Astrocyte (in vitro differentiated cells and primary cell): ENCODE results near the gene SP3. TPM values are rescaled to one million over a fixed set of nuclear protein-coding genes. Genes with fewer than 3 reads are reported as not detected.

Source experiments
- DNase-seq: peaks from one replicate; pipeline ENCODE4 v3.0.0-alpha.2; 2010; ENCODE audit warnings: low read depth
- FAIRE-seq: peaks from 2 replicates; lab custom pipeline; 2011; peaks lifted over from hg19 to GRCh38; lab: Jason Lieb, UNC
- H2AFZ ChIP-seq: 2 replicates; pipeline ENCODE4 v1.6.0; 2012; ENCODE audit warnings: low read depth, low read length, inconsistent platforms
- H3K27ac ChIP-seq: 2 replicates; pipeline ENCODE4 v1.5.1; 2011; ENCODE audit warnings: low read depth, low read length, inconsistent platforms
- H3K27me3 ChIP-seq: 2 replicates; pipeline ENCODE4 v1.6.0; 2011; ENCODE audit warnings: low read length, inconsistent platforms; ENCODE audit not compliant: insufficient read depth
- H3K36me3 ChIP-seq: 2 replicates; pipeline ENCODE4 v1.5.1; 2011; ENCODE audit warnings: low read length, inconsistent platforms; ENCODE audit not compliant: insufficient read depth
- H3K4me1 ChIP-seq: 2 replicates; pipeline ENCODE4 v1.5.1; 2011; ENCODE audit warnings: low read length, inconsistent platforms; ENCODE audit not compliant: insufficient read depth
- H3K4me2 ChIP-seq: 2 replicates; pipeline ENCODE4 v1.6.0; 2012; ENCODE audit warnings: low read length, inconsistent platforms
- H3K4me3 ChIP-seq: 2 replicates; pipeline ENCODE4 v1.5.1; 2011; ENCODE audit warnings: low read depth, mild to moderate bottlenecking, low read length, inconsistent platforms; ENCODE audit not compliant: insufficient read depth
- H3K79me2 ChIP-seq: 2 replicates; pipeline ENCODE4 v1.6.0; 2012; ENCODE audit warnings: mild to moderate bottlenecking, low read length, inconsistent platforms; ENCODE audit not compliant: insufficient read depth
- H3K9ac ChIP-seq: 2 replicates; pipeline ENCODE4 v1.6.0; 2012; ENCODE audit warnings: mild to moderate bottlenecking, low read length, inconsistent platforms
- H3K9me3 ChIP-seq: 2 replicates; pipeline ENCODE4 v1.5.1; 2012; ENCODE audit warnings: low read depth, mild to moderate bottlenecking, low read length, inconsistent platforms; ENCODE audit not compliant: insufficient read depth
- H4K20me1 ChIP-seq: 2 replicates; pipeline ENCODE4 v1.6.0; 2012; ENCODE audit warnings: low read length, inconsistent platforms; ENCODE audit not compliant: insufficient read depth
- H3K27ac Mint-ChIP-seq: one replicate; pipeline ENCODE4 v1.8.0; 2021; ENCODE audit warnings: mild to moderate bottlenecking, mixed read lengths; ENCODE audit not compliant: unreplicated experiment
- H3K27me3 Mint-ChIP-seq: one replicate; pipeline ENCODE4 v1.8.0; 2021; ENCODE audit warnings: low read depth, mixed read lengths; ENCODE audit not compliant: unreplicated experiment
- H3K36me3 Mint-ChIP-seq: one replicate; pipeline ENCODE4 v1.8.0; 2021; ENCODE audit warnings: low read depth, mixed read lengths; ENCODE audit not compliant: unreplicated experiment
- H3K4me1 Mint-ChIP-seq: one replicate; pipeline ENCODE4 v1.8.0; 2021; ENCODE audit warnings: low read depth, mixed read lengths; ENCODE audit not compliant: unreplicated experiment
- H3K4me3 Mint-ChIP-seq: one replicate; pipeline ENCODE4 v1.8.0; 2021; ENCODE audit warnings: mild to moderate bottlenecking, moderate library complexity, mixed read lengths; ENCODE audit not compliant: unreplicated experiment
- H3K9me3 Mint-ChIP-seq: one replicate; pipeline ENCODE4 v1.8.0; 2021; ENCODE audit warnings: mild to moderate bottlenecking, mixed read lengths; ENCODE audit not compliant: unreplicated experiment
- EZH2 ChIP-seq: IDR thresholded peaks from 2 replicates; pipeline ENCODE4 v1.6.1; 2012; ENCODE audit warnings: mild to moderate bottlenecking, low read length, inconsistent platforms; ENCODE audit not compliant: insufficient read depth
- total RNA-seq: library from RNA; stranded (reverse); gene quantifications from 2 replicates; pipeline ENCODE4 v1.2.1, GENCODE V29; 2021
- TF ChIP-seq, protein P1 (sequence below): IDR thresholded peaks from 2 replicates; pipeline ENCODE4 v1.5.1; 2011; ENCODE audit warnings: low read depth, mild to moderate bottlenecking, inconsistent platforms, low read length, moderate library complexity; ENCODE audit not compliant: insufficient read depth

SP3 gene
- total RNA-seq, 1 donor from 2014 or later: 59.6 TPM

DNA sequence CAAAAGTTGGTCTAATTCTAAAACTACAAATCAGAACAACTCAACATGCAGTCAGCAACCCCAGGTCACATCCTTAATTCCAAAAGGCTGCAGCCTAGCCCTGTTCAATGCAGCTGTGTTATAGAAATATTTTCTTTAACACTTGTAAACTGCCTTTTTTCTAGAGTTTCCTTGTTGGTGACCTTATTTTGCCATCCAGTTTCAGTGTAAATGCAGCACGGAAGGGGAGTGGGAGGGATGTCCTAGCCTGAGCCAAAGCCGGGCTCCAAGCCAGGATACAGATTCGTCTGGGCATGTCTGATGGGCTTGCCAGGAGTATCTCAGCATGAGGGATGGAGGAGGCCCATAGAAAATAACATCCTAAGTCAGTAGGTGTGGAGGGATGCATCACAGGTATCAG, 17.7 kb upstream of the SP3 start:
- no peak overlapping the region for H3K27ac Mint-ChIP-seq

GRCh38 chr2:173982182-173982714, 17.1 kb upstream of the SP3 start:
- no peak for TF ChIP-seq EZH2
- TF ChIP-seq, protein P1, sequence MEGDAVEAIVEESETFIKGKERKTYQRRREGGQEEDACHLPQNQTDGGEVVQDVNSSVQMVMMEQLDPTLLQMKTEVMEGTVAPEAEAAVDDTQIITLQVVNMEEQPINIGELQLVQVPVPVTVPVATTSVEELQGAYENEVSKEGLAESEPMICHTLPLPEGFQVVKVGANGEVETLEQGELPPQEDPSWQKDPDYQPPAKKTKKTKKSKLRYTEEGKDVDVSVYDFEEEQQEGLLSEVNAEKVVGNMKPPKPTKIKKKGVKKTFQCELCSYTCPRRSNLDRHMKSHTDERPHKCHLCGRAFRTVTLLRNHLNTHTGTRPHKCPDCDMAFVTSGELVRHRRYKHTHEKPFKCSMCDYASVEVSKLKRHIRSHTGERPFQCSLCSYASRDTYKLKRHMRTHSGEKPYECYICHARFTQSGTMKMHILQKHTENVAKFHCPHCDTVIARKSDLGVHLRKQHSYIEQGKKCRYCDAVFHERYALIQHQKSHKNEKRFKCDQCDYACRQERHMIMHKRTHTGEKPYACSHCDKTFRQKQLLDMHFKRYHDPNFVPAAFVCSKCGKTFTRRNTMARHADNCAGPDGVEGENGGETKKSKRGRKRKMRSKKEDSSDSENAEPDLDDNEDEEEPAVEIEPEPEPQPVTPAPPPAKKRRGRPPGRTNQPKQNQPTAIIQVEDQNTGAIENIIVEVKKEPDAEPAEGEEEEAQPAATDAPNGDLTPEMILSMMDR: no peak
- Histone ChIP-seq H3K9ac (no peak overlapping the region), H3K27ac (no peak overlapping the region), H2AFZ (no peak overlapping the region), H4K20me1 (no peaks in the 10 kb centered on the region), H3K4me2 (peak overlapping the region; percentile 24), H3K36me3 (no peaks in the 10 kb centered on the region), H3K27me3 (no peaks in the 10 kb centered on the region), H3K9me3 (no peaks in the 10 kb centered on the region), H3K4me1 (peaks cover 12% of the 10 kb centered on the region), H3K79me2 (no peaks in the 10 kb centered on the region), H3K4me3 (no peak overlapping the region)
- FAIRE-seq (no peak), DNase-seq (no peak)
- H3K4me3 Mint-ChIP-seq: no peak overlapping the region
- H3K36me3 Mint-ChIP-seq: no peaks in the 10 kb centered on the region
- H3K27ac Mint-ChIP-seq: no peak overlapping the region
- no peaks in the 10 kb centered on the region for H3K27me3 Mint-ChIP-seq
- peaks cover 9% of the 10 kb centered on the region for H3K4me1 Mint-ChIP-seq
- H3K9me3 Mint-ChIP-seq: no peaks in the 10 kb centered on the region

More for the DNA sequence above, 17.7 kb upstream of the SP3 start:
- H3K36me3 ChIP-seq: no peaks in the 10 kb centered on the region
- H3K4me1 ChIP-seq: peaks cover 12% of the 10 kb centered on the region
- peak overlapping the region; percentile 24 for H3K4me2 ChIP-seq
- Mint-ChIP-seq H3K27me3 (no peaks in the 10 kb centered on the region), H3K4me1 (peaks cover 9% of the 10 kb centered on the region), H3K4me3 (no peak overlapping the region), H3K9me3 (no peaks in the 10 kb centered on the region), H3K36me3 (no peaks in the 10 kb centered on the region)
- H3K27me3 ChIP-seq: no peaks in the 10 kb centered on the region
- TF ChIP-seq, protein P1: no peak
- TF ChIP-seq EZH2: no peak
- no peaks in the 10 kb centered on the region for H3K9me3 ChIP-seq
- H3K79me2 ChIP-seq: no peaks in the 10 kb centered on the region
- H4K20me1 ChIP-seq: no peaks in the 10 kb centered on the region
- H3K27ac ChIP-seq: no peak overlapping the region
- DNase-seq (no peak), FAIRE-seq (no peak)
- H3K4me3 ChIP-seq: no peak overlapping the region
- peak overlapping the region; percentile 29 for H2AFZ ChIP-seq
- no peak overlapping the region for H3K9ac ChIP-seq

DNA sequence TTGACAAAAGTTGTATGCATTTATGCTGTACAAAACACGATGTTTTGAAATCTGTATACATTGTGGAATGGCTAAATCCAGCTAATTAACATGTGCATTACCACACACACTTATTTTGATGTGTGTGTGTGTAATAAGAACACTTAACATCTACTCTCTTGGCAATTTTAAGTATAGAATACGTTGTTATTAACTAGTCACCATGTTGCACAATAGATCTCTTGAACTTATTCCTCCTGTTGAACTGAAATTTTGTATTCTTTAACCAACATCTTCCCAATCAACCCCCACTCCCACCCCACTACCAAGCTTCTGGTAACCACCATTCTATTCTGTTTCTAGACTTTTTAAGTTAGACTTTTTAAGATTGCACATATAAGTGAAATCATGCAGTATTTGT, 16.3 kb upstream of the SP3 start:
- no peak overlapping the region for H3K4me2 ChIP-seq
- no peak overlapping the region for H3K27ac Mint-ChIP-seq
- H3K4me1 ChIP-seq: peaks cover 12% of the 10 kb centered on the region
- no peaks in the 10 kb centered on the region for H3K36me3 ChIP-seq
- no peaks in the 10 kb centered on the region for H3K27me3 Mint-ChIP-seq
- H3K27me3 ChIP-seq: no peaks in the 10 kb centered on the region
- H2AFZ ChIP-seq: no peak overlapping the region
- DNase-seq (no peak), FAIRE-seq (no peak)
- H3K36me3 Mint-ChIP-seq: no peaks in the 10 kb centered on the region
- H3K27ac ChIP-seq: no peak overlapping the region
- H3K4me1 Mint-ChIP-seq: peaks cover 9% of the 10 kb centered on the region
- H3K9ac ChIP-seq: no peak overlapping the region
- H3K4me3 Mint-ChIP-seq: no peak overlapping the region
- no peak for TF ChIP-seq EZH2
- TF ChIP-seq, protein P1: no peak
- no peaks in the 10 kb centered on the region for H3K9me3 ChIP-seq
- no peaks in the 10 kb centered on the region for H3K79me2 ChIP-seq
- H3K9me3 Mint-ChIP-seq: no peaks in the 10 kb centered on the region
- H4K20me1 ChIP-seq: no peaks in the 10 kb centered on the region
- no peak overlapping the region for H3K4me3 ChIP-seq
